GM12873 (cell line): ENCODE data around the gene PTCRA.

ENCODE experiments used
- CTCF ChIP-seq: IDR thresholded peaks from 2 replicates; pipeline ENCODE4 v1.5.1; 2012; ENCODE audit warnings: low read depth, mild to moderate bottlenecking, moderate library complexity, low read length, control low read depth; ENCODE audit not compliant: insufficient read depth; ENCODE audit errors: missing control alignments

The PTCRA gene

GRCh38 chr6:42885702-42886101 lies 30.2 kb upstream of the PTCRA start:
- TF ChIP-seq CTCF: no peak

- TF ChIP-seq CTCF: no peak
Observed at GRCh38 chr6:42889815-42890214, 26.0 kb upstream of the PTCRA start.

GRCh38 chr6:42890311-42891198 lies 25.3 kb upstream of the PTCRA start:
- TF ChIP-seq CTCF: no peak

- TF ChIP-seq CTCF: no peak
Observed at GRCh38 chr6:42891199-42891722, 24.6 kb upstream of the PTCRA start.

GRCh38 chr6:42896178-42896719 lies 19.6 kb upstream of the PTCRA start:
- TF ChIP-seq CTCF: no peak

- peak; percentile 63 for TF ChIP-seq CTCF
Observed at GRCh38 chr6:42898891-42899361, 16.9 kb upstream of the PTCRA start.

GRCh38 chr6:42899871-42900270 lies 16.0 kb upstream of the PTCRA start:
- TF ChIP-seq CTCF: no peak
